Right renal cortex interstitium (tissue), 3 donors: Measurements from ENCODE around the gene MPPED1. TPM values are rescaled to one million over a fixed set of nuclear protein-coding genes. Genes with fewer than 3 reads are reported as not detected.

Experiments
- DNase-seq, 3 donors: peaks; one replicate each; pipeline ENCODE4 v3.0.0-alpha.2; 2013; ENCODE audit warnings: low read depth in 3 of 3, low spot score in 2 of 3
- polyA plus RNA-seq, 3 donors: library from polyadenylated mRNA; unstranded; fragments of 120-200 nt; gene quantifications; one replicate each; pipeline ENCODE4 v1.2.1, GENCODE V29; 2013; ENCODE audit not compliant: insufficient read length in 3 of 3

Gene MPPED1
- polyA plus RNA-seq, 3 donors = 0.54 to 0.76 (median 0.60) TPM

DNA sequence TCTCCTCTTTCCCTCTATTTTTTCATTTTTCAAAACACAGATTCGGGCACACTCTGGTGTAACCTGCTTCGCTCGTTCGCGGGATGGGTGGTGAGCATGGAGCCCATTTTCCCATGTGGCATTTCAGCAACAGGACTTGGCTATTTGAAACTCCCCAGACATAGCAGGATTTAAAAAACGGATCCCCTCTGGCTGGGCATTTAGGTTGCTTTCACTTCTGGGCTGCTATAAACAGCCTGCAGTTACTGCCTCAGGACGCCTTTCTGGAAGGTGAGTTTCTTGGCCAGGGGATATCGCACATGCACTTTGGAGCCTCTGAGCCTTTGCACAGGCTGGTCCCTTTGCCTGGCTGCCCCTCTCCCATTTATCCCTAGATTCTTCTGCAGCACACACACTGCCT lies 2.8 kb upstream of the MPPED1 start:
- no peak for DNase-seq

DNA sequence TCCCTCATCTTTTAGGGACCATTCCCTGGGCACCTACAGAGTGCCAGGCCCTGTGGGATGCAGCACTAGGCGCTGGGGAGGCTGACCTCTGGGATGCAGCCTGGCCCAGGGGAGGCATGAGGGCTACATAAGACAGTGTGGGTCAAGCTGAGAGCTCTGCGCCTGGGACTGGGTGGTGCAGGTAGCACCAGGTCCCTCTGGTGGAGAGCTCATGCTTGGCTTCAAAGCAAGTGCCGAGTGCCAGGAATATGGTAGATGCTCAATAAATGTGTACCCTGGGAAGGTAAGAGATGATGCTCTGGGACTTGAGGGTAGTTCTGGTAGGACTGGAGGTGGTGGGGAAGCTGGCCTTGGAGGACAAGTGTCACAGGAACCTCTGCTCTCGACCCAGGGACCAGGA lies 2.0 kb upstream of the MPPED1 start:
- no peak for DNase-seq

DNA sequence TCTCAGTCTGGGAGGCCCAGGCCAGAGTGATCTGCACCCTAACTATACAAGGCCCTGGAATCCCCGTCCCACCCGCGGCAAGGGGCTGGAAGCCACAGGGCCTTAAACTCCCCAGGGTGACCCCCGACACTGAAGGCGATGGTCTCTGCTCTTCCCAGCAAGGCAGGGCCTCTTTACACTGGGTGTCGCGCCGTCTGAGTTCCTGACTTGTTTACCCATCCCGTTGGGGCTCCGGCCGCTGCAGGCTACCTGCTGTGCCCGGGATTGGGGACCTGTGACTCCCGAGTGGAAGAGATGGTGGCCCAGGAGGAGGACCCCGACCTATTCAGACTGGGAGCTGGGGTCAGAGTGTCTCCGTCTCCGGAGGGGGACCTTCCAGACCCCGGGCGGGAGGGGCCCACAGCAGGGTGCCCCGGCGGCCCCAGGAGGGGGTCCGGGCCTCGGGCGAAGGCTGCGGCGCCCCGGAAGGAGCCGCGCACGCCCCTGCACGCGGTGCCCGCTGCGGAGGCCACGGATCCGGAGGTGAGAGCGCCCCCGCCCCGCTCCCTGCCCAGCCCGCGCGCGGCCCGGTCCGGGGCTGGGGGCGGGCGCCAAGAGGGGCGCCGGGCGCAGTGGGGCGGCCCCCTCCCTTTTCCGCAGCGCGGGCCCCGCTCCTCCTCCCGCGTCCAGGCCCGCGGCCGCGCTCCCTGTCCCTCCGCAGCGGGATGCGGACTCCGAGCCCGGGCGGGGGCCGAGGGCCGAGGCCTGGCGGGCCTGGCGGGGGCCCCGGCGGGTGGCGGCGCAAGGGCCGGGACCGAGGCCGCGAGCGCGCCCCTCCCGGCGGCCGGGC lies 560 bp upstream of the MPPED1 start:
- DNase-seq = no peak

DNA sequence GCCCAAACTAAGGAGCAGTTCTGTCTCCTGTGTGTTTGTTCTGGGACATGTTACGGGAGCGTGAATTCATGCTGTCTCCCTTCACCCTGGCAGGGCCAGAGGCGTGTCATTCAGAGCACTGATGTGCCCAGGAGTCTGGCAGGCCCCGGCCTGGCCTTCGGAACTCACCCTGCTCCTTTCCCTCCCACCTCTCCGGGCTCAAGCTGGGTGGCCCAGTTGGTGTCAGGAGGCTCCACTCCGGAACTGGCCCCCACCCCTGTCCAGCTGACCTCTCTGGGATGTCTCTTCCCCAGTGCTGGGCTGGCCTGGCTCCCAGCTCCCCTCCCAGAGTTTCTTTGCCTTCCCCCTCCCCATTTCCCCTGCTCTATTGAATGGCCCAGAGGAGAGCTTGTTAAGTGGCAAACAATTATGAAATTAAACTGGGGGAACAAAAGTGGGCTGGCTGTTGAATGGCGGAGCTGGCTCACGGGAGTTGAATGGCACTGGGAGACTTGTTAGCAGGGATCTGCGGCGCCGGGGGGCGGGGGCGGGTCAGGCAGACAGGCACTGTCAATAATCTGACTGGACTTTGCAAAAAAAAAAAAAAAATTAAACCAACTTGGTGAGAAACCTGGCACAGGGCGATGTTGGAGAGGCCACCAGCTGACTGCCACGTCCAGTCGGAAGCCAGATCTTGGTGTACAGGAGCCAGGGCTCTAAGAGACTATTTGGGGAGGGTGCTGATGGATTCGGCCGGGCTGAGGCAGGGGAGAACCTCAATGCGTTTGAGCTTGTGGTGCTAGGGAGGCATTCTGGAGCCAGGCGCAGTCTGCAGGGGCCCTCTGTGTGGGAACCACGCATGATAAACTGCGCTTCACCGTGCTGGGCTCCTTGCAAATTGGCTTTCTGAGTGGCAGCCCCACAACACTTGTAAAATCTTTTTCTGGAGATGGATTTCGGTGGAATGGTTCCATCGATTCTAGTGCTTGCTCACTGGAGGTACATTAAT lies 1.3 kb downstream of the MPPED1 start:
- DNase-seq = no peak

DNA sequence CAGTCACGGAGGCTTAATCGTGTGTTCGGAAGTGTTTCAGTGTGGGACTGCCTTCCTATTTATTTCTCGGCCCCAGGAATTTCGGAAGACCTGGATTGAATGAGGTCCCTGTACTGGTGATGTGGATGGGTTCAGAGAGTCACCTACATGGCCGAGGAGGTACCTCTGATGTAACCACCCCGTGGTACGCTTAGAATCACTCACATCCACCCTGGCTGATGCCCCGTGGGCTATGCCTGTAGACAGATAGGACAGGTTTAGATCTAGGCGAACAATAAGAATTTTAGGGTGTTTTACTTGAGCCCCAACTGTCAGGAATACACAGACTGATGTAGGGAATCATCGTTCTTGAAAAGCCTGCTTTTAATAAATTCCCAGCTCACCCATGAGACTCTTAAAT lies 2.0 kb downstream of the MPPED1 start:
- no peak for DNase-seq

DNA sequence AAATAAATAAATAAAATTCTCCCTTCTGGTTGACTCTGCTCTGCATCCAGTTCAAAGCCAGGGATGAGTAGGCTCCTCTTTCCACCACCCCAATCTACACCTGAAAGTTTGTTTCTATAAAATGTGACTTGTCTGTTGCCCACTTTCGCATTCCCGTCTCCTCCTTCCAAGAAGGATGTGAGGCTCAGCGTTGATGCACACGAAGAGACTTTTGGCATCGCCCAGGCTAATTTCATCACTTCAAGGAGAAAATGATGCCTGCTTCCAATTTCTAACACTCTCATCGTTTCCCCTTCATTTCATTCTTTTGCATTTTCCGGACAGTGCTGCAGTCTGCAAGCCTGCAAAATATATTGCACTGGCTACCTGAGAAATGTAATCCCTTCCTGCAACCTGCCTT lies 3.9 kb downstream of the MPPED1 start:
- DNase-seq = no peak

DNA sequence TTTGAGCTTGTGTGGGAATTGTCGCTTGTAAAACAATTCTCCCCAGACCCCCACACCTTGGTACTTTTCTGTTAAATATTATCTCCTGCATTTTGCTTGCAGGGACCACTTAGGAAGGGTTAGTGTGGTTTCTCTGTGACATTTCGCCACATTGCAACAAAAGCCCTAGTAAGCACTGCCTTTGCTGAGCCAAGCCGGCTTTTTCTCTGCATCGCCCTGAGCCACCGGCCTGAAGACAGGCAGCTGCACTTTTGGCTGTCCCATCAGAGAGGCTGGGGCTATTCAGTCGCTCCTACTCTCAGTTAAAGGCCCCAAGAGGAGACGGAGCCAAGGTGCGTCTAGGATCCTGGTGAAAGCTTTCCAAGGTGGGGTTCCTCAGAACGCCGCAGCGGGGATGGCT lies 5.7 kb downstream of the MPPED1 start:
- DNase-seq = no peak

DNA sequence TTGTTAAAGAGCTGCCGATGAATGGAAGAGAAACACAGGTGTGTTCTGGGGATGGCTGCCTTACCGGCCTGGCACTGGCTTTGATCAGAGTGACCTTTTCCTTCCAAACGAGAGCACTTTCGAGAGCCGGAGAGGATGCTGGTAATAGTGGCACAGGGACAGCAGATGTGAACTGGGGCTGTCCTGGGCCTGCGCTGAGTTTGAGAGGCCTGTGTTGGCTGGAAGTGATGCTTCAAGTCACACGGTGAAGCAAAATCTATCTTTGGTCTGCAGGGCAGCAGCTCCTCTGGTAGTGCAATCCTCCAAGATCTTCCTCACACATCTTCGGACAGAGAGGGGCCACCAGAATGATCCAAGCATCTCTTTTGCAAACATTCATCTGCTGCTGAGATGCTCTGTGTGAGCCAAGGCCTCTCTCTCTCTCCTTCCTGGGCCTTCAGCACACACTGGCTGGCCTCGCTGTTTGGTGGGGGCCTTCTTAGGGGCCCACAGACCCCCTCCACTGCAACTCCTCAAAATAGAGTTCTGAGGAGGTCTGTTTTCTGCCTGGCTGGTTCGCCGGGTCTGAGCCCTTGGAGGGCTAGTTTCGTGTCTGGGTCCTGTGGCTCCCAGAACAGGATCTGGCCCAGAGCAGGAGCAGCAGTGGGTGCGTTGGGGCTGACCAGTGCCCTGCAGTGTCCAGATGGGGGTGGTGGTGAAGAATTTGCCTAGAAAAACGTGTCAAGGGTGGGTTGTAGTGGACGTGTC lies 6.4 kb downstream of the MPPED1 start:
- no peak for DNase-seq

DNA sequence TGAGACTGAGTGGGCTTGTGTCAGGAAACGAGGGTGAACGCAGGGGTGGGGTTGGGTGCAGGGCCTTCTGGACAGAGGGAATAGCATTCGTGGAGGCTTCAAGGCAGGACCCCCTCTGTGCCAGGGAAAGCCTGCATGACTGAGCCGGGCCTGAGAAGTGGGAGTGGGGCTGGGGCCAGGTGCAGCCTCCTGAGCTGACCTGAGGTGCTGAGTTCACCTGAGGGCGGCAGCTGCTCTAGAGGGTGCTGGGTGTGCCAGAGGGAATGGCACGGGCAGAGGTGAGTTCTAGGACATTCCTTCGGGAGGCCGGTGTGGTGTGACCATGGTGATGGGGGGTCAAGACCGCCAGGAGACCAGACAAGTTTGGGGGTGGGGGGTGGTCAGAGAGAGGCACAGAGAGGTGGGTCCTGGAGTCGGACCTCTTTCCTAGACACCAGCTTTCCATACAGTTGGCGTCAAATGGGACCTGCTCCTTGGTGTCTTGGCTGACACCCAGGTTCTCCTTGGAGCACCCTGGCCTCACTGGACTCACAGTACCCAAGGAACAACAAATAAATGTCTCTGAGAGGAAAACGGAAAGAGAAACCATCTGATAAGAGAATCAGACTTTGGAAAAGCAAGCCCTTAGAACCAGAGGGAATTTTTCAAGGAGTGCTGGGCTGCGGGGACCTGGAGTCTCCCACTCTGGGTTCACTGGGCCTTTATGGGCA lies 7.7 kb downstream of the MPPED1 start:
- DNase-seq = no peak

DNA sequence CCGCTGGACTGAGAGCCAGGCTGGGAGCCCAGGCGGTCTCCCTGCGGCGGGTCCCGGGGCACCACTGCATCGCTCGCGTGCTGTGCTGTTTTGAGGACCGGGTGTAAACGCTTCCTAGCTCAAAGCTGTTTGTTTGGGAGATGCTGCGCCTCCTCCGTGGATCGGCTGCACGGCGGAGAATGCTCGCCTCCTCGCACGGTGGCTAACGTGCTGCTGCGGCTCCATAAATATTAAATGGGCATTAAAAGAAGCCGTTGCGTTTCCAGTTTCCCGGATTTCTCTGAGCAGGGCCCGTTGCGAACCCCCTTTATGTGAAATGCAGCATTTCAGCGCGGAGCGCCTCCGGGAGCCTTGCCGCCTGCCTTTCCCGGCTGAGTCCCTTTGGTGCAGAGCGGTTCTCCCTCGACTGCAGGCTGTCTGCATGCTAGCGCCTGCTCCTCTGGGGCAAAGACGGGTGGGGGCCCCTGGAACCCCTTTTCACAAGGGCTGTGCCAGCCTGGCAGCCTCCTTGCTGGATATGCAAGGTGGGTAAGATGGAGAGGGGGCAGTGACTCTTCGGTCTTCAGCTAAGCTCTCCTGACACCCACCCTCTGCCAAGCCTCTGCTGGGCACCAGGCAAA lies 9.3 kb downstream of the MPPED1 start:
- no peak for DNase-seq

DNA sequence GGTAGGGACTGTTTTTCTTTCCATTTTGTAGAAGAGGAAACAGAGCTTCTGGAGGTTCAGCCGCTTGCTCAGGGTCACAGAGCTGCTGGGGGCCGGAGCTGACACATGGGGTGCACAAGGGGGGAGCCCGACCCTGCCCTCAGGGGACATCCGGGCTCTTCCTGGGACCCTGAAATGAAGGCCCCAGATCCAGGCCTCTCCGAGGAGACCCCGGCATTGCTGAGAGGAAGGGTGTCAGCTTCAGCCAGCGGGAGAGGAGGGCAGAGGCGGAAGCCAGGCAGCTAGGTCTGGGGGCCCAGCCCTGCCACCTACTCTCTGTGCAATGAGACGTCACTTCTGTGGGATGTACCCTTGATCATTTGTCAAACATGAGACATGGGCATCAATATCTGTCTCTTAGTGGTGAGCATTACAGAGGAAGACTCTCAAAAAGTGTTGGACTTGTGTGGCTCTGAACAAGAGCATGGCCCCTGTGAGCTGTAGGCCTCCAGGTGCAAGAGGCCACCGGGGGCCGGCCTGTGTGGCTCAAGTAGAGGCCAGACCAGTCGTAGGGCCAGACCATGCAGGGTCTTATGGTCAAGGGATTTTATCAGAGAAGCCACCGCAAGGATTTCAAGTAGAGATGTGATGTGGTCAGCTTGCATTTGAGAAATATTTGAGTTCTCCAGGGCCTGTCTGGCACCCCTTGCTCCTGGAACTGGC lies 10.3 kb downstream of the MPPED1 start:
- no peak for DNase-seq

DNA sequence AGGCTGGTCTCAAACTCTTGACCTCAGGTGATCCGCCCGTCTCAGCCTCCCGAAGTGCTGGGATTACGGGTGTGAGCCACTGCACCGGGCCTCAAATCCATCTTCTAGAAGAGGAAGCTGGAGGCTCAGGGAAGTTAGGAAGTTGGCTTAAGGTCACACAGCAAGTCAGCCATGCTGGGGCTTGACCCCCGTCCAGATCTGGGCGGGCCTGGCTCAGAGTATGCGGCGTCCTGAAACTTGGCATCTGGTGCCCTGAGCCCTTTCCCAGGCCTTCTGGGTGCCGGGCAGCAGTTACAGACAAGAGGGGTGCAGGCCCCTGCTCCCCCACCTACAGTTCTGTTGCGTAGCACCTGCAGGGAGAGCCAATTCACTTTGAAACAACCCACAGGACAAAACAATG lies 11.2 kb downstream of the MPPED1 start:
- DNase-seq = no peak

DNA sequence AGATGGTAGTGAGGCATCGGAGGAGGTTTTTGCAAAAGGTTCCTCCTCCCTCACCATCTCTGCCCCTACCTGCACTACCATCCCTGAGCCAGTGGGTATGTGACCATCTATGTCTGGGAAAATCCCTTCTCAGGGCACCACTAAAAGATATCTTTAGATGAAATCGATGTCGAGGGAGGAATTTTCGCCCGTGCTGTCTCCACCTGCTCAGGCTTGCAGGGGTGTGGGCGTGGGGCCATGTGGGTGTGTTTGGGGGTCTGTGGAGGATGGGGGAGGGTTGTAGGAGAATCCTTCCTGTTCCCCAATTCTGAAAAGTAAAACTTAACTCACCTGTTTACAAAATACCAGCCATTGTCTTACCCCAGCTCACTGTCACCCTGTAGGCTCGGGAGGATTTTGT lies 12.4 kb downstream of the MPPED1 start:
- DNase-seq = no peak

DNA sequence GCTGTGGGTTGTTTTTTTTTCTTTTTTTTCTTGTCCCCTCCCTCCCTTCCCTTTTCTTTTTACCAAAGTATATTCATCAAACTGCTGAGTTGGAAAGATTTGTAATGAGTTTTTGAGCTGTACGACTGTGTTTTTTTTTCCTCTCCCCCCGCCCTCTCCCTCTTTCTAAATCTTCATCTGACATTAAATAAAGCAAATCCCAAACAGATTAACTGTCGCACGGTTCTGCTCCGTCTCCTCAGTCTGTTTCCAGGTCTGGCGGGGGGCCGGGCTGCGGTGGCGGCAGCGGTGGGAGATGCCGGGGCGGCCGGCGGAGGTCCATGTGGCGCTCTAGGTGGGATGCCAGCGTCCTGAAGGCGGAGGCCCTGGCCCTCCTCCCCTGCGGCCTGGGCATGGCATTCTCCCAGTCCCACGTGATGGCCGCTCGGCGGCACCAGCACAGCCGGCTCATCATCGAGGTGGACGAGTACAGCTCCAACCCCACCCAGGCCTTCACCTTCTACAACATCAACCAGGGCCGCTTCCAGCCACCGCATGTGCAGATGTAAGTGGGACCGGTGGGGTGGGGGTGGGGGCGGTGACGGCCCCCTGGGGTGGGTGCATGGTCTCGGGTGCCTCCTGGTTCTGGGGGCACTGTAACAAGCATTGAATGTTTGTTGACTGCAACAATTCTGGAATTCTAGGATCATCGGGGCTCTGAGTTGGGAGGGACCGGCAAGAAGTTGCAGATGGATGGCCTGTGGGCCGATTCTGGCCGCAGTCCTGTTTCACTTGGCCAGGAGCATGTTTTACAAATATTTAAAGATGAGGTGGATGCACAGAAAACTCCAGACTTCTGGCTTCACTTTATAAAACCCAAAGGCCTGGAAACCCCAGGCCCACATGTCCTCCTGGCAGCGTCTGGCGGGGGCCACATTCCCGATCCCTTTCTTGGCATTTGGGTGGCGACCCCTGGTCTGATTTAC lies 13.1 kb downstream of the MPPED1 start:
- DNase-seq = no peak

DNA sequence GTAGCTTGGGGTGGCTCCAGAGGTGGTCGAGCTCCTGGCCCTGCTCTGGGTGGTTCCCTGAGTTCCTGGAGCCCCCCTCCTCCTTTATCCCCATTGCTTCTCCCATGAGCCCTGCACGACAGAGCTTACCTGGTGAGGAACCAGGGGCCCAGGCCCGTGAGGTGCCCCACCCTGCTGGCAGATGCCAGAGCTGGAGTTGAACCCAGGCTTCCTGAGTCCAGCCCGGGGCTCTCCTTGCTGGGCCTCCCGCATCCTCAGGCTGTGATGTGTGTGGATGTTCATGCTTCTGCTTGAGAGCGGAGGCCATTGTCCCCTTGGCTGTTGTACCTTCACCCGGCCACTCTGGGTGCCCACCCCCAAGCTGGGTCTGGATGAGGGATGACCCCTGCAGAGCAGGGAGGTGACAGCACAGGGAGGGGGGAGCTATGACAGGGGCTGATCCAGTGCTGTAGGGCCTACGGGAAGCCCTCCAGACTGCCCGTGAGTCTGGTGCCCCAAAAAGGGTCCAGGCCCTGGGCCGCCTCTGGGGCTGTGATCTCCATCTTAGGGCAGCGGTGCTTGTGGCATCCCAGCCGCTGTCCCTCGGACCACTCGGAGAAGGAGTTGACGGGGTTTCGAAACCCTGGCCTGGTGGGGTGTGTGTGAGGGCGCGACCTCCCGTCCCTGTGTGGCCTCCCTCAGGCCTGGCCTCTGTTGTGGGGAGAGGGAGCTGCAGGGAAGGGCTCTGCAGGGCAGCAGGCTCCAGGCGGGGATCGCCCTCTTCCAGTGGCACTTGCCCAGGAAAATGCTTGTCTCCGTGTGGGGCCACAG lies 14.4 kb downstream of the MPPED1 start:
- no peak for DNase-seq

DNA sequence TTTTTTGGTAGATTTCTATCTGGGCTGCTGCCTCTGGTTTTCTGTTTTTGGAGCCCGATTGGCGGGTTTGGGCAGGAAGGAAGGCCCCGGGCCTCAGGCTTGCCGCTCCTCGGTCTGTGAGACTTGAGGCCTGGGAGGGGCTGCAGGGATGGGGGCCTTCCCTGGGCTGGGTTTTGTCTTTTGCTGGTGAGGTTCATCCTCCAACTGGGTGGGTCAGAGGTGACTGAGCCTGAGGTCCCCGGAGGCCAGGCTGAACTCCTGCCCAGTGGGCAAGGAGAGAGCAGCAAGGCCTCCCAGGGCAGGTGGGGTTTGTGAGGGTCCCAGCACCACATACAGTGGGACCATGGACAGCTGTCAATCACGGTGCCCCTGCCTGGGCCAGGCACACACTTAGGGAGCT lies 15.0 kb downstream of the MPPED1 start:
- DNase-seq = no peak

DNA sequence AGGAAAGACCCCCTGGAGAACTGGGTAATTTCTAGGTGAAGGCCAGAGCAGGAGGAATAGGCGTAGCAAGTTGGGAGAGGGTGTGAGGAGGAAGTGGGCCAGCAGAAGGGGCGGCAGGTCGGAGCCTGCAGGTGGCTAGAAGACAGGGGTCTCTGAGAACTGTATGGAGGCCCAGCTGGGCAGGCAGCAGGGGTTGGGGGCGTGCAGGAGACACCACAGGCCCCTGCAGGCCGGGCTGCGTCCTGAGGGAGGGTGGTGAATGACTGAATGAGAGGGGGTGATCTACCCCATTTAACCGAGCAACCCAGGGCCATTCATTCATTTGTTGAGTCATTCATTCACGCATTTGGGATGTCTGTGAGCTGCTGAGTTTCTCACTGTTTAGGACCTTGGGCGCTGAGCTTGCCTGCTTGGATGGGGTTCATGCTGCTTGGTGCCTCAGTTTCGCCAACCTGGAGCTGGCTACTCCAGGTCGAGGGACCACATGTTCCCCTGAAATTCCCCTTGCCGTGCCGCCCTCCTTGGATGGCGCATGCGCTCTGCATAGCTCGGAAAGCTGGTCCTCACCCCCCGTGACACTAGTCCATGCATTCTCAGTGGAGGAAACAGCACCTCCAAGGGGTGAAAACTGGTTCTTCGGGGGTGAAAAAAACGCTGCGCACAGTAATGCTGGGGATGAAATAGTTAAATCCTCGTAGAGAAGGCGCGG lies 15.6 kb downstream of the MPPED1 start:
- DNase-seq = no peak
